HFFc6 (cell line): ENCODE results near the gene LYZL2. TPM values are rescaled to one million over a fixed set of nuclear protein-coding genes. Genes with fewer than 3 reads are reported as not detected.

Source experiments
- DNase-seq: peaks from one replicate; pipeline ENCODE4 v3.0.0-alpha.2; 2018
- H3K27ac Mint-ChIP-seq: 2 replicates; pipeline ENCODE4 v1.8.0; 2020; ENCODE audit warnings: mild to moderate bottlenecking, mixed read lengths
- H3K27me3 Mint-ChIP-seq: 2 replicates; pipeline ENCODE4 v1.8.0; 2021; ENCODE audit warnings: mild to moderate bottlenecking, moderate library complexity, mixed read lengths; ENCODE audit not compliant: insufficient read depth
- H3K36me3 Mint-ChIP-seq: 2 replicates; pipeline ENCODE4 v1.8.0; 2021; ENCODE audit warnings: low read depth, mixed read lengths
- H3K4me1 Mint-ChIP-seq: 2 replicates; pipeline ENCODE4 v1.8.0; 2020; ENCODE audit warnings: low read depth, mixed read lengths
- H3K4me3 Mint-ChIP-seq: 2 replicates; pipeline ENCODE4 v1.8.0; 2020; ENCODE audit warnings: mild to moderate bottlenecking, moderate library complexity, mixed read lengths
- H3K9me3 Mint-ChIP-seq: 2 replicates; pipeline ENCODE4 v1.8.0; 2020; ENCODE audit warnings: mild to moderate bottlenecking, mixed read lengths
- total RNA-seq, 6 experiments: library from RNA; stranded (reverse); fragmentation: NEBNext Ultra II Directional; extraction: Animal tissue kit (Norgen Biotek cat#: 25700); gene quantifications; 2 replicates in 1 of 6; 3 replicates in 5 of 6; pipeline ENCODE4 v1.2.3, GENCODE V29; 2021
- TF ChIP-seq, protein P1 (sequence below): fragments of 200-600 bp; sonication (generic); IDR thresholded peaks from 2 replicates; pipeline ENCODE4 v1.5.0; 2021; ENCODE audit warnings: antibody characterized with exemption, mild to moderate bottlenecking

LYZL2 gene
- total RNA-seq, 6 experiments from 2014 or later = not detected

DNA sequence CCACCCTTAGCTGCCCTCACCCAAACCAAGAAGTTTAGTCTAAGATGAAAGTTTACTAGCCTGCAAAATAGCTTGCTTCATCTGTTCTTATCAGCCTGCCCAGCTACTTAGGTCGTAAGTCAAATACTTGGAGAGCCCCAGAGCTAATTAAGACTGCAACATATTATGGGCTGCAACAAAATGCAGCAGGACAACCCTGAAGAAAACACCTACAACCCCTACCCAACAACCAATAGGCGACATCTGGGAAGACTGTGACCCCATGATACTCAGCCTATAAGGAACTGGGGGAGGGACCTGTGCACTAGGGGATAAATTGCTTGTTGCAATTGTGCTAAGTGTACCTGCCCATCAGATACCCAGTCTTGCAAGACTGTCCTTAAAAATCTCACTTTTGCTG is 64.1 kb downstream of the LYZL2 start:
- Mint-ChIP-seq H3K27me3 (peaks cover 17% of the 10 kb centered on the region), H3K27ac (no peak overlapping the region), H3K9me3 (no peaks in the 10 kb centered on the region), H3K4me1 (no peaks in the 10 kb centered on the region), H3K36me3 (no peaks in the 10 kb centered on the region), H3K4me3 (no peak overlapping the region)
- TF ChIP-seq, protein P1, sequence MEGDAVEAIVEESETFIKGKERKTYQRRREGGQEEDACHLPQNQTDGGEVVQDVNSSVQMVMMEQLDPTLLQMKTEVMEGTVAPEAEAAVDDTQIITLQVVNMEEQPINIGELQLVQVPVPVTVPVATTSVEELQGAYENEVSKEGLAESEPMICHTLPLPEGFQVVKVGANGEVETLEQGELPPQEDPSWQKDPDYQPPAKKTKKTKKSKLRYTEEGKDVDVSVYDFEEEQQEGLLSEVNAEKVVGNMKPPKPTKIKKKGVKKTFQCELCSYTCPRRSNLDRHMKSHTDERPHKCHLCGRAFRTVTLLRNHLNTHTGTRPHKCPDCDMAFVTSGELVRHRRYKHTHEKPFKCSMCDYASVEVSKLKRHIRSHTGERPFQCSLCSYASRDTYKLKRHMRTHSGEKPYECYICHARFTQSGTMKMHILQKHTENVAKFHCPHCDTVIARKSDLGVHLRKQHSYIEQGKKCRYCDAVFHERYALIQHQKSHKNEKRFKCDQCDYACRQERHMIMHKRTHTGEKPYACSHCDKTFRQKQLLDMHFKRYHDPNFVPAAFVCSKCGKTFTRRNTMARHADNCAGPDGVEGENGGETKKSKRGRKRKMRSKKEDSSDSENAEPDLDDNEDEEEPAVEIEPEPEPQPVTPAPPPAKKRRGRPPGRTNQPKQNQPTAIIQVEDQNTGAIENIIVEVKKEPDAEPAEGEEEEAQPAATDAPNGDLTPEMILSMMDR = no peak
- DNase-seq = no peak

DNA sequence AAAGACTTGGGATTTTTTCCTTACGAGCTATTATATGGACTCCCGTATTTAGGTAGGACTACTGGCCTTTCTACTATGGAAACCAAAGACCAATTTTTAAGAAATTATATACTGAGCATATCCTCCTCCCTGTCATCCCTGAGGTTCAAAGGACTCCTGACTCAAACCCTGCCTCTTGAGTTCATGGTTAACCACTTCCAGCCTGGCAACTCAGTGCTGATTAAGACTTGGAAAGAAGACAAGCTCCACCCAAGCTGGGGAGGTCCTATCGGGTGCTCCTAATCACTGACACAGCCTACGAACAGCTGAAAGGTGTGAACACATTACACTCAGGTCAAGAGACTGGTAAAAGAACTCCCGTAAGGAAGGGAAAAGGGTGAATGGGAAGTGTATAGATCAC is 66.8 kb downstream of the LYZL2 start:
- TF ChIP-seq, protein P1 = no peak
- H3K4me1 Mint-ChIP-seq = peaks cover 5% of the 10 kb centered on the region; the same call in 1 of the 2 replicates
- peaks cover 17% of the 10 kb centered on the region for H3K27me3 Mint-ChIP-seq
- H3K4me3 Mint-ChIP-seq = no peak overlapping the region
- DNase-seq = no peak
- no peaks in the 10 kb centered on the region for H3K9me3 Mint-ChIP-seq
- H3K36me3 Mint-ChIP-seq = no peaks in the 10 kb centered on the region
- no peak overlapping the region for H3K27ac Mint-ChIP-seq

Other genes with a start within 250 kb of the LYZL2 start
- 1 to 10 TPM; 1.3 to 4.2 (median 1.8) TPM for gene MAP3K8, start 195.6 kb downstream of the LYZL2 start, total RNA-seq